ENCODE measurements around the gene EXOC7.
"Not testable (repeated sequence)": the region's sequence is repeated elsewhere in the genome, so short reads cannot be mapped to it uniquely, and the experiment has no call there.

EXOC7 gene

DNA sequence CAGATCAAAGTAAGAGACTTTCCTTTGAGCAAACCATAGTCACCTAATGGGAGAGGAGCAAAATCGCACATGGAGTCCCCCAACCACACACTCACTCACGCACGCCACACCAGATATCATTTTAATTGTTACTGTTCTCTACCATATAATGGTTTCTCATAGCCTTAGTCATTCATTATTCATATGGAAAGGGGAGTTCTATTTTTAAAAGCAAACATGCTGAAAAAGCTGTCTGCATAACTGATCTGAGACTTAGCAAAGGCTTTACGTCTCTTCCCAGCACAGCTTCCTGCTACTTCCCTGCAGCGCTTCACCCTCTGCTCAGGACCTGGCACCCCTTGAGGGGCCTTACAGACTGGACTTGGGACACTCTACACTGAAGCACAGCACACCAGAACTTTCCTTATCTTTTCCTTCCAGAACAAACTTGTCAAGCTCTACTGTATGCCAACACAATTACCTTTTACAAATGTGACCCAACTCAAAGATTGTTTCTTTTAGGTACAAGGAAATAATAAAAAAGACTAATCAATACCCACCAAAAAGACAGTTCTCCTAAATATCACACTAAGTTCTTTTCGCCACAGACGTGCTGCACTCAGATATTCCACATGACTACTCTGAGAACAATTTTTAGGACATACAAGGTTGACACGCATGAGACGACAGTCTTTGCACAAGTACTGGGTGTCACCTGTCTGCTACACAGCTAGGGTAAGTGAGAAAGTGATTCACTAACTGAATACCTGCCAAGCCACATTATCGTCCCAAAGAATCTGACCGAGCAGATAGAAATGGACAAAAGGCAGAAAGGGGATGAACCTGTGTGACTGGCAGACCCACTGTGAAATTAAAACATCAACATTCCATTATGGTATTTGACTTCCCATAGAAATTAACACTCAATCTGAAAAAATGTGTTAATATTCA lies 52.8 kb downstream of the EXOC7 start:
- DNase-seq (ENCODE audit: low read depth in 2 of 2): no peak
- H3K4me3 ChIP-seq (replicated peaks in 1 of 2; ENCODE audit: low read depth in 2 of 2, low read length in 2 of 2): no peak overlapping the region
- TF ChIP-seq, protein P1, sequence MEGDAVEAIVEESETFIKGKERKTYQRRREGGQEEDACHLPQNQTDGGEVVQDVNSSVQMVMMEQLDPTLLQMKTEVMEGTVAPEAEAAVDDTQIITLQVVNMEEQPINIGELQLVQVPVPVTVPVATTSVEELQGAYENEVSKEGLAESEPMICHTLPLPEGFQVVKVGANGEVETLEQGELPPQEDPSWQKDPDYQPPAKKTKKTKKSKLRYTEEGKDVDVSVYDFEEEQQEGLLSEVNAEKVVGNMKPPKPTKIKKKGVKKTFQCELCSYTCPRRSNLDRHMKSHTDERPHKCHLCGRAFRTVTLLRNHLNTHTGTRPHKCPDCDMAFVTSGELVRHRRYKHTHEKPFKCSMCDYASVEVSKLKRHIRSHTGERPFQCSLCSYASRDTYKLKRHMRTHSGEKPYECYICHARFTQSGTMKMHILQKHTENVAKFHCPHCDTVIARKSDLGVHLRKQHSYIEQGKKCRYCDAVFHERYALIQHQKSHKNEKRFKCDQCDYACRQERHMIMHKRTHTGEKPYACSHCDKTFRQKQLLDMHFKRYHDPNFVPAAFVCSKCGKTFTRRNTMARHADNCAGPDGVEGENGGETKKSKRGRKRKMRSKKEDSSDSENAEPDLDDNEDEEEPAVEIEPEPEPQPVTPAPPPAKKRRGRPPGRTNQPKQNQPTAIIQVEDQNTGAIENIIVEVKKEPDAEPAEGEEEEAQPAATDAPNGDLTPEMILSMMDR (IDR thresholded peaks at IDR 0.05; ENCODE audit: low read depth, low read length): no peak

DNA sequence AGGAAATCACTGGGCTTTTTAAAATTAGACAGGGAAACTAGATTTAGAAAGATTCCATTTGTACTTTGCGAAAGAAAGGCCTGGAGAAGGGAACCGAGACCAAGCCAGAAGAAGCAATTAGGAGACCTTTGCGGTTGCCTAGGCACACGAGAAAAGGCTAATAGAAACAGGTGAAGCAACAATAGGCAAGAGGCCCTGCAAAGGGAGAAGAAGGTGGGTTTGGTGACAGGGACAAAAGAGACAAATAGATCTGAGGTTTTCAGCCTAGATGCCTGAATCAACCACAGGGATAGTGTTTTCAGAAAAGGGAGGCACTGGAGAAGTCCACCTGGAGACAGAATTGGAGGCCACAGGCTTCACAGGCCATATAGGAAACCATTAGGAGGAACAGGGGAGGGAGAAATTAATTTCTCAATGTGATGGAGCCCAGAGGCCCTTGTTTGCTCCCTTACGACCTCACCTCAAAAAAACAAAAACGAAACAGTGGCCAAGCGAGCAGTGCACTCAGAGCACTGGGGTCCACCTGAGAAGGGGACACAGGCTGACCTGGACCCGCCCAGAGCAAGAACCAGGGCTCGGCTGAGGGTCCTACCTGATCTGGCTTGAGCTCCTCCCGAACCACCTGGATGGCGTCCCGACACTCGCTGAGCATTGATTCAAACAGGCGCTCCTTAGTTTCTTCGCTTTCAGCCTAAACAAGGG lies 53.6 kb downstream of the EXOC7 start:
- no peak overlapping the region for H3K4me3 ChIP-seq (replicated peaks in 1 of 2; ENCODE audit: low read depth in 2 of 2, low read length in 2 of 2)
- TF ChIP-seq, protein P1 (IDR thresholded peaks at IDR 0.05; ENCODE audit: low read depth, low read length): no peak
- no peak for DNase-seq (ENCODE audit: low read depth in 2 of 2)

DNA sequence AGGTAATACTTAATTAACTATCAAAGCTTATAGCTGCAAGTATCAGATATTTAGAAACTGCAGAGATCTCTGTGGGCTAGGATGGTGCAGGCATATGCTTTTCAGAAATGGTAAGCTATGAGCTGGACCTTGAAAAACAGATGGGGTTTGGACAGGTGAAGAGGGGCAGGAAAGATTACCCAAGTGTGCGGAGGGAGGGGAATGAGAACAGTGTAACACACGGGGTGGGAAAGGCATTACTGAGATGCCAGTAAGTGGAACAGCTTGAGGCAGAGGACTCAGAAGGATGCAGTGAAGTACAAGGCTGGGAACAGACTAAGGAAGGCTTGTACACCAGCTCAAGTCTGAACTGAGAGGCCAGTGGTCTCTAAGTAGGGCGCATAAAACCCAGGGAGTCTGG lies 54.3 kb downstream of the EXOC7 start:
- no peak overlapping the region for H3K4me3 ChIP-seq (replicated peaks in 1 of 2; ENCODE audit: low read depth in 2 of 2, low read length in 2 of 2)
- DNase-seq (ENCODE audit: low read depth in 2 of 2): no peak
- TF ChIP-seq, protein P1 (IDR thresholded peaks at IDR 0.05; ENCODE audit: low read depth, low read length): no peak

DNA sequence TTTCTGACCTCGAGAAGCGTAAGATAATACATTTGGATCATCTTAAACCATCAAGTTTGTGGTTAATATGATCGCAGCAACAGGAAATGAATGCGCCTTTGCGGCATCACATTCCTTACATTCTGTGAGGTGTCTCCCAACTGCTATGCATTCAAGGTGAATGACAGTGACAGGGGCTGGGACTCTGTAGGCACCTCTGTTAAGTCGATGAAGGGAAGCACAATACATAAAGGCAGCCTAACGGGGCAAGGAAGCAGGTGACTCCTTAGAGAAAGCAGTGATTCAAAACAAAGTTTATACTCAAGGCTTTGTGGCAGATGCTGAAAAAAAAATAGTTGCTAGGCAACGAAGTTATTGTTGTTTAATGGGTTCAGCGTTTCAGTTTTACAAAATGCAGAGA lies 54.9 kb downstream of the EXOC7 start:
- DNase-seq (ENCODE audit: low read depth in 2 of 2): peak in 1 of 2 donors; percentile 32
- no peak overlapping the region for H3K4me3 ChIP-seq (replicated peaks in 1 of 2; ENCODE audit: low read depth in 2 of 2, low read length in 2 of 2)
- TF ChIP-seq, protein P1 (IDR thresholded peaks at IDR 0.05; ENCODE audit: low read depth, low read length): no peak

DNA sequence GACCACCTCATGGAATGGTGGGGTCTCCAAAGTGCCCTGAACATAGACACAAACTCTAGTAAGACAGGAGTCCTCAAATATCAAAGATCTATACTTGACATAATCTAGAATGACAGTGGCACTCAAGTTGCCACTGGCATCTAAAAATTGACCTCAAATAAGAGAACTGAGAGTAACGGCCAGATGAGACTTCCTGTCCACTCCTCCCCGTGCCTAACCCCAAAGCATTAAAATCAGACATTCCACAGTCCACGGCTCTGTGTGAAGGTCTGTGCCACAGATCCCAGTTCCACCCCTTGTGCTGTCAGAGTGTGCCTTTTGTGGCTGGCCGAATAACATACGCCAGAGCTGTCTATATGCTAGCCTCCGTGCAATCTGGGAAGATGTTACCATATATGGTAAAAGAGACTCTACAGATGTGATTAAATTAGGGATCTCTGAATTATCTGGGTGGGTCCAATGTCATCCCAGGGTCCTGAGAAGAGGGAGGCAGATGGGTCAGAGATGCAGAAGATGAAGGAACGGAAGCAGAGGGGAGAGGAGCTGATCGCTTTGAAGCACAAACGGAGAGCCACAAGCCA lies 55.5 kb downstream of the EXOC7 start:
- TF ChIP-seq, protein P1 (IDR thresholded peaks at IDR 0.05; ENCODE audit: low read depth, low read length): no peak
- no peak for DNase-seq (ENCODE audit: low read depth in 2 of 2)
- H3K4me3 ChIP-seq (replicated peaks in 1 of 2; ENCODE audit: low read depth in 2 of 2, low read length in 2 of 2): no peak overlapping the region

- TF ChIP-seq, protein P1 (IDR thresholded peaks at IDR 0.05; ENCODE audit: low read depth, low read length): no peak
- H3K4me3 ChIP-seq (replicated peaks in 1 of 2; ENCODE audit: low read depth in 2 of 2, low read length in 2 of 2): no peak overlapping the region
- no peak for DNase-seq (ENCODE audit: low read depth in 2 of 2)
These were observed 57.5 kb downstream of the EXOC7 start for GRCh38 chr17:76046064-76046463.

DNA sequence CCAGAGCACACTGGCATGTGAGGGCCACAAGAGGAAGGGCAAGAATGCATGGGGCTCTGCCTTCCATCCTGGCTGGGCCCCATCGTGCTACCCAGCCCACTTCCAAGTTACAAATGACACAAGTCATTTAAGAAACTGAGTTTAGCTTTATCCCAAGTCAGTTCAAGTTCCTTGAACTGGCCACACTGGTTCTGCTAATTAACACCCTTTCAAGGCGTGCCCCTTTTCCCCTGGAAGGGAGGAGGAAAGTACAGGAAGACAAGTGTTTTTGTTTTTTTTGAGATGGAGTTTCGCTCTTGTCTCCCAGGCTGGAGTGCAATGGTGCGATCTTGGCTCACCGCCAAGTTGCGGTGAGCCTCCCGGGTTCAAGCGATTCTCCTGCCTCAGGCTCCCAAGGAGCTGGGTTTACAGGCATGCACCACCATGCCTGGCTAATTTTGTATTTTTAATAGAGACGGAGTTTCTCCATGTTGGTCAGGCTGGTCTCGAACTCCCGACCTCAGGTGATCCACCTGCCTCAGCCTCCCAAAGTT lies 59.0 kb downstream of the EXOC7 start:
- not testable (repeated sequence) for DNase-seq (ENCODE audit: low read depth in 2 of 2)

DNA sequence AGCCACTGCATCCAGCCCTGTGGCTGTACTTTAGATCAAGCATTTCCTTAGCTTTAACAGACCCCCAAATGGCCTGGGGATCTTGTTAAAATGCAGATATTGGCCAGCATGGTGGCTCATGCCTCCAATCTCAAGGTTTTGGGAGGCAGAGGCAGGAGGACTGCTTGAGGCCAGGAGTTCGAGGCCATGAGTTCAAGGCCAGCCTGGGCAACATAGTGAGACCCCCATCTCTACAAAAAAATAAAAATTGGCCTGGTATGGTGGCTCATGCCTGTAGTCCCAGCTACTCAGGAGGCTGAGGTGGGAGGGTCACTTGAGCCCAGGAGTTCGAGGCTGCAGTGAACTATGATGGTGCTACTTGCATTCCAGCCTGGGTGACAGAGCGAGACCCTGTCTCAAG lies 60.7 kb downstream of the EXOC7 start:
- not testable (repeated sequence) for H3K4me3 ChIP-seq (replicated peaks in 1 of 2; ENCODE audit: low read depth in 2 of 2, low read length in 2 of 2); DNase-seq (ENCODE audit: low read depth in 2 of 2)

More for the DNA sequence above, 59.0 kb downstream of the EXOC7 start:
- not testable (repeated sequence) for H3K4me3 ChIP-seq (replicated peaks in 1 of 2; ENCODE audit: low read depth in 2 of 2, low read length in 2 of 2)

Data from cardiac fibroblast (primary cell).